ENCODE measurements around the gene ADGRF3. TPM values are rescaled to one million over a fixed set of nuclear protein-coding genes. Genes with fewer than 3 reads are reported as not detected.

ADGRF3 gene
- total RNA-seq, 1 experiment from 2014 or later: not detected

DNA sequence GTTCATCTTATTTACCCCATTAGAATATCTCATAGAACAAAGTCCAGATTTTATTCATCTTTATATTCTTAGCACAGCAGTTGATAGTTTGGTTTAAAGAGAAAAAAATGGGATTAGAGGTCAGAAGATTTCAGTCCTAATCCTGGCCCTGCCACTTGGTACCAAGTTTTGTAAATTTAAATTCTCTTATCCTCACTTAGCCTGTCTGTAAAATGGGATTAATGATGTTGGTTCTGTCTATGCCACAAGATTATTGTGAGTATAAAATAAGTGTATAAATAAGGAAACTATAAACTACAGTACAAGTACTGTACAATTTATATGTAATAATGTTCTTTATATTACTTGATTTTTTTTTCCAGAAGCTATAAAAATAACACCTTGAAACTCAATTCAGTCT is 38.0 kb upstream of the ADGRF3 start (continued):
- TF ChIP-seq, protein P1, sequence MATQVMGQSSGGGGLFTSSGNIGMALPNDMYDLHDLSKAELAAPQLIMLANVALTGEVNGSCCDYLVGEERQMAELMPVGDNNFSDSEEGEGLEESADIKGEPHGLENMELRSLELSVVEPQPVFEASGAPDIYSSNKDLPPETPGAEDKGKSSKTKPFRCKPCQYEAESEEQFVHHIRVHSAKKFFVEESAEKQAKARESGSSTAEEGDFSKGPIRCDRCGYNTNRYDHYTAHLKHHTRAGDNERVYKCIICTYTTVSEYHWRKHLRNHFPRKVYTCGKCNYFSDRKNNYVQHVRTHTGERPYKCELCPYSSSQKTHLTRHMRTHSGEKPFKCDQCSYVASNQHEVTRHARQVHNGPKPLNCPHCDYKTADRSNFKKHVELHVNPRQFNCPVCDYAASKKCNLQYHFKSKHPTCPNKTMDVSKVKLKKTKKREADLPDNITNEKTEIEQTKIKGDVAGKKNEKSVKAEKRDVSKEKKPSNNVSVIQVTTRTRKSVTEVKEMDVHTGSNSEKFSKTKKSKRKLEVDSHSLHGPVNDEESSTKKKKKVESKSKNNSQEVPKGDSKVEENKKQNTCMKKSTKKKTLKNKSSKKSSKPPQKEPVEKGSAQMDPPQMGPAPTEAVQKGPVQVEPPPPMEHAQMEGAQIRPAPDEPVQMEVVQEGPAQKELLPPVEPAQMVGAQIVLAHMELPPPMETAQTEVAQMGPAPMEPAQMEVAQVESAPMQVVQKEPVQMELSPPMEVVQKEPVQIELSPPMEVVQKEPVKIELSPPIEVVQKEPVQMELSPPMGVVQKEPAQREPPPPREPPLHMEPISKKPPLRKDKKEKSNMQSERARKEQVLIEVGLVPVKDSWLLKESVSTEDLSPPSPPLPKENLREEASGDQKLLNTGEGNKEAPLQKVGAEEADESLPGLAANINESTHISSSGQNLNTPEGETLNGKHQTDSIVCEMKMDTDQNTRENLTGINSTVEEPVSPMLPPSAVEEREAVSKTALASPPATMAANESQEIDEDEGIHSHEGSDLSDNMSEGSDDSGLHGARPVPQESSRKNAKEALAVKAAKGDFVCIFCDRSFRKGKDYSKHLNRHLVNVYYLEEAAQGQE (IDR thresholded peaks at IDR 0.05; ENCODE audit: low read depth): no peak
- TF ChIP-seq ELF1 (IDR thresholded peaks at IDR 0.05; ENCODE audit: borderline replicate concordance, low read depth) (no peak), CTCF (IDR thresholded peaks at IDR 0.05 in 2 of 3, conservative IDR thresholded peaks at IDR 0.05 in 1 of 3; ENCODE audit: borderline replicate concordance in 1 of 3, insufficient read depth in 1 of 3, low read depth in 2 of 3, low read length in 2 of 3) (no peak), EZH2 (IDR thresholded peaks at IDR 0.05) (no peak), POLR2A (IDR thresholded peaks at IDR 0.05; ENCODE audit: borderline replicate concordance, extremely low read depth, insufficient read depth, insufficient read length) (no peak)

DNA sequence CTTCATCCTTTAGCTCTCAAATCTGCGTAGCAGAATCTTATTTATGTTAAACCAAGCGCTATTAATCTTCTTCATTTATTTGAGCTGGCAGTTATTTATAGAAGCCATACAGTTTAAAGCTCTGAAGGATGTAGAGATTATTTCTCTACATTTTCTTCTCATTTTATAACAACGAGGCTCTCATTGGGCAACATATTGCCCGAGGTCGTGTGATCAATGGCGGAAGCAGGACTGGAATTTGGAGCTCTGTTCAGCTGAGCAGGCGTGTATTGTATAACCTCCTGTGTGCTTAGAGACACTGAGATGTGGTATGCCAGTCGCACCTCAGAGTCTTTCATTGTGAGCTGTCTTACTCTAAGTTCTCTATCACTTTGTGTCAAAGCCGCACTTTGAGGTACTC is 37.6 kb upstream of the ADGRF3 start:
- 0 out of 2 replicates have a peak, but pooled peaks cover 3% of the 10 kb centered on the region for H4K20me1 ChIP-seq (ENCODE audit: insufficient read depth)
- no peaks in the 10 kb centered on the region for H3K9me3 ChIP-seq (ENCODE audit: control insufficient read depth in 1 of 2, insufficient read depth in 1 of 2, low read depth in 1 of 2, low read length in 2 of 2)
- POLR2A ChIA-PET: interaction anchor here (1.3 kb wide), 1 partner anchor 11 kb away, joined by 3 read pairs; no protein-coding TSS in a partner anchor
- no peak overlapping the region for H3K4me3 ChIP-seq (replicated peaks in 1 of 2; ENCODE audit: low read depth in 1 of 2, low read length in 2 of 2)
- no peak overlapping the region for H3K27ac ChIP-seq (ENCODE audit: low read depth, low read length)
- H3K36me3 ChIP-seq (ENCODE audit: control insufficient read depth in 1 of 2, insufficient read depth in 2 of 2, low read length in 2 of 2): peaks cover 13 to 26% of the 10 kb centered on the region in 2 experiments
- CTCF ChIA-PET: no interaction called here
- no TSS peak for BruUV-seq (replicated peaks)
- DNase-seq (ENCODE audit: low read depth, low spot score): no peak
- H2AFZ ChIP-seq (ENCODE audit: low read depth, low read length, poor library complexity, severe bottlenecking): no peak overlapping the region
- no peaks in the 10 kb centered on the region for H3K27me3 ChIP-seq (ENCODE audit: insufficient read depth, low read length)
- no peak overlapping the region for H3K9ac ChIP-seq (ENCODE audit: low read length)
- no peaks in the 10 kb centered on the region for H3K4me1 ChIP-seq (ENCODE audit: control insufficient read depth in 1 of 2, insufficient read depth in 2 of 2, low read length in 2 of 2)
- ATAC-seq: no peak
- peaks cover 10% of the 10 kb centered on the region; the same call in 1 of the 2 replicates for H3K79me2 ChIP-seq (ENCODE audit: insufficient read depth, low read length)
- H3K9me2 ChIP-seq (ENCODE audit: insufficient read depth): no peaks in the 10 kb centered on the region
- RAD21 ChIA-PET (ENCODE audit: low non-redundant PET in 1 of 2, low total read pairs in 2 of 2, uncharacterized antibody in 2 of 2, unreplicated experiment in 2 of 2): no interaction called here
- intact Hi-C loops (cut with micrococcal nuclease): no loop called here
- H3K4me2 ChIP-seq (ENCODE audit: low read length): no peak overlapping the region
- TF ChIP-seq, protein P1 (IDR thresholded peaks at IDR 0.05; ENCODE audit: low read depth): no peak
- TF ChIP-seq SP1 (IDR thresholded peaks at IDR 0.05; ENCODE audit: low read depth) (no peak), ZNF274 (IDR thresholded peaks at IDR 0.05; ENCODE audit: low read depth, low read length) (no peak), CTCF (IDR thresholded peaks at IDR 0.05 in 2 of 3, conservative IDR thresholded peaks at IDR 0.05 in 1 of 3; ENCODE audit: borderline replicate concordance in 1 of 3, insufficient read depth in 1 of 3, low read depth in 2 of 3, low read length in 2 of 3) (no peak), TCF7L2 (IDR thresholded peaks at IDR 0.05; ENCODE audit: borderline replicate concordance, extremely low read depth, insufficient read depth, insufficient read length) (no peak), SIN3A (IDR thresholded peaks at IDR 0.05; ENCODE audit: low read depth) (no peak), RAD21 (IDR thresholded peaks at IDR 0.05; ENCODE audit: low read depth) (no peak), JUND (IDR thresholded peaks at IDR 0.05) (no peak), ZFX (IDR thresholded peaks at IDR 0.05) (no peak), ELF1 (IDR thresholded peaks at IDR 0.05; ENCODE audit: borderline replicate concordance, low read depth) (no peak), SRF (IDR thresholded peaks at IDR 0.05; ENCODE audit: low read depth) (no peak)
